Stimulated activated CD8-positive, alpha-beta memory T cell treated with anti-CD3 and anti-CD28 coated beads, Interleukin-7, amount 100 ng/mL, for 4 hours (primary cell): Measurements from ENCODE around the gene C12orf42.
"Not testable (repeated sequence)": the region's sequence is repeated elsewhere in the genome, so short reads cannot be mapped to it uniquely, and the experiment has no call there.

ENCODE experiments used
- DNase-seq, 2 donors: peaks; one replicate each; pipeline ENCODE4 v3.0.0-alpha.2; 2020; ENCODE audit warnings: low read depth in 2 of 2

The C12orf42 gene

DNA sequence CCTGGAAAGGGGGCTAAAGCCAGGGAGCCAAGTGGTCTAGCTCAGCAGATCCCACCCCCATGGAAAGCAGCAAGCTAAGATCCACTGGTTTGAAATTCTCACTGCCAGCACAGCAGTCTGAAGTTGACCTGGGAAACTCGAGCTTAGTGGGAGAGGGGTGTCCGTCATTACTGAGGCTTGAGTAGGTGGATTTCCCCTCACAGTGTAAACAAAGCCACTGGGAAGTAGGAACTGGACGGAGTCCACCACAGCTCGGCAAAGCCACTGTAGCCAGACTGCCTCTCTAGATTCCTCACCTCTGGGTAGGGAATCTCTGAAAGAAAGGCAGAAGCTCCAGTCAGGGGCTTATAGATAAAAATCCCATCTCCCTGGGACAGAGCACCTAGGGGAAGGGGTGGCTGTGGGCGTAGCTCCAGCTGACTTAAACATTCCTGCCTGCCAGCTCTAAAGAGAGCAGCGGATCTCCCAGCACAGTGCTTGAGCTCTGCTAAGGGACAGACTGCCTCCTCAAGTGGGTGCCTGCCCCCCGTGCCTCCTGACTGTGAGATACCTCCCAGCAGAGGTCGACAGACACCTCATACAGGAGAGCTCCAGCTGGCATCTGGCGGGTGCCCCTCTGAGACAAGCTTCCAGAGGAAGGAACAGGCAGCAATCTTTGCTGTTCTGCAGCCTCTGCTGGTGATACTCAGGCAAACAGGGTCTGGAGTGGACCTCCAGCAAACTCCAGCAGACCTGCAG lies 70.8 kb downstream of the C12orf42 start:
- not testable (repeated sequence) for DNase-seq

DNA sequence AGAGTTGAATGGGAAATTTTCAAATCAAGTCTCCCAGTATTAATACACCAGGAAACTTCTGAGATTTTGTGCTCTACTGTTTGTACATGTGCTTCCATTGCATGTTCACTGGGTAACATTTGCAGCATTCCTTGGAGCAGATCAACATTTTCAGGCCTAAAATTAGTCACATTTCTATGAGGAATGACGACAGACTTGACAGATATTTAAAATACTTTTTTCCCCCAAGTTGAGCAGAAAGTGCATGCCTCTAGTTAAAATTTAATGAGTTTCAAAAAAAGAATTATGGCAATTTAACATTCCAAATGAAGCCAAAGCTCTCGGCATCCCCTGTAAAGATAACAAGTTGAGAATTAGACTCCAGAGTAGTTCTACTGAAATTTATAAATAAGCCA lies 72.3 kb downstream of the C12orf42 start:
- DNase-seq, result no peak

GRCh38 chr12:103422746-103423515 lies 72.8 kb downstream of the C12orf42 start:
- no peak for DNase-seq

DNA sequence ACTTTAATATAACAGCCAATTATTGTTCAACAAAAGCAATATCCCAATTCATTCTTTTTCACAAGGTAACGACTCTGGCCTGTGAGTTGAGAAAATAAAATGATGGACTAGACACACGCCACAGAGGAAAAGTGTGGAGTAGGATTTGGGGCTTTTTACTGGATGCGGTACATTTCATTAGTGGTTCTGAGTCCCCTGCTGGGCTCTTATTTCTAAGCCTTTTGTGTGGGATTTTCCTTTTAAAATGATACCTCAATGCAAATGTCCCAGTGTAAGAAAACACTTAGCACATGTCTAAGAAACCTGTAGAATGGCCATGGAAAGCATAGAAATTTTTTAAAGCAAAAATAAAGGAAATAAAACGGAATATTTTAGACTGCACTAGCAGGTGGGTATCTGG lies 73.4 kb downstream of the C12orf42 start:
- DNase-seq, result no peak

DNA sequence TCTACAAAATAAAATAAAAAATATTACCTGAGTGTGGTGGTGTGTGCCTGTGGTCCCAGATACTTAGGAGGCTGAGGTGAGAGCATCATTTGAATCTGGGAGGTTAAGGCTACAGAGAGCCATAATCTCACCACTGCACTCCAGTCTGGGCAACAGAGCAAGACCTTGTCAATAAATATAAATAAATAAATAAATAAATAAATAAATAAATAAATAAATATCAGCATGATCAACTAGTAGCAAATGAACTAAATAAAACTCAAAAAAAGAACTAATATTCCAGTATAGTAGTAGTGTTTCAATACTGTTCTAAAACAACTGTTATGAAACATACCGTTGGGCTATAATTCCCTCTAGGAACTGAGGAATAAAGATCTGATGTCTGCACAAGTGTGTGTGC lies 74.4 kb downstream of the C12orf42 start:
- no peak for DNase-seq

DNA sequence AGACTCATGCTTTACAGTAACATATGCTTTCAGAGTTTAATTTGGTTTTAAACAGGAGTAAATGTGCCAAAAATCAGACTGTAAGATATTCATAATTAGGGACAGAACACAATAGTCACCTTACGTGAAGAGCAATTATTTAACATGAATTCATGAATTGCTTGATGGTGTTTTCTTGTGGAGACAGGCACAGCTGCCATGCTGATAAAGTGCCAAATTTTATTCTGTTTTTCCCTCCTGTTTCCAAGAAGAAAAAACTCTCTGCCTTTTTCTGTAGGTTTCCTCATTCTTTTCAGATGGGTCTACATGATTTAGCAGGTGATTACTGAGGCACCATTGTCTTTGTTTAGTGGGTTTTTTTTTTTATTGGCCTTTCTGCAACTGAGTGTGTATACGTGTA lies 80.1 kb downstream of the C12orf42 start:
- DNase-seq, result no peak

GRCh38 chr12:103401421-103401820 lies 94.3 kb downstream of the C12orf42 start:
- no peak for DNase-seq

- no peak for DNase-seq
These were observed 95.8 kb downstream of the C12orf42 start for GRCh38 chr12:103399986-103400385.

DNA sequence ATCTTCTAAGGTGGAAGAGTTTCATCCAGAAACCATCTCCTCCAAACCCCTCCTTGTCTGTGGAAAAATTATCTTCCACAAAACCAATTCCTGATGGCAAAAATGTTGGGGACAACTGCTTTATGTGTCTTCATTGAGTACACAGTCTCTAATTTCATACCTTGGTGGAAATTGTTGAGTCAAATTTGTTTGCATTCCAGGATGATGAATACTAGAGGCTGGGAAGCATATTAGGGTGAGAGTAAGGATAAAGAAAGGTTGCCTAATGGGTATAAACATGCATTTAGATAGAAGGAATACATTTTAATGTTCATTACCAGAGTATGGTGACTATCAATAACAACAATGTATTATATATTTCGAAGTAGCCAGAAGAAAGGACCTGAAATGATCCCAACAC lies 98.2 kb downstream of the C12orf42 start:
- DNase-seq, result no peak

- DNase-seq, result no peak
These were observed 103.0 kb downstream of the C12orf42 start for GRCh38 chr12:103392722-103393121.

GRCh38 chr12:103391103-103391502 lies 104.7 kb downstream of the C12orf42 start:
- DNase-seq, result no peak

GRCh38 chr12:103387385-103387784 lies 108.4 kb downstream of the C12orf42 start:
- no peak for DNase-seq

DNA sequence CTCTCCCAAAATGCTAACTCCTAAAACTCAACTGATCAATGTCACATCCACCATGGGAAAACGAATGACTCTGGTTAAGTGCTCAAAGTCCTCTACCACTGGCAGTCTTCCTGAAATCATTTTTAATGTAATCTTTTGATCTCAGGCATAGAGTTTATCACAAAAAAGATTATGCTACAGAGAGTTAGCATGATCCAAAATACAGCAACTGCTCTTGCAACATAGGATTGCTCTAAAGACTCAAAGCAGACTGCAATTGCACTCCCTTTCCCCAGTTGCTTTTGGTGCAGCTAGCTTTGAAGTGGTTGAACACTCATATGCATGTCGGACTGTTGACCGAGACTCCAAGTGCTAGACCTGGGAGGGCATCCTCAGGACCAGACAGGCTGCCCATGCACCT lies 109.3 kb downstream of the C12orf42 start:
- DNase-seq, result no peak

GRCh38 chr12:103382736-103383346 lies 112.9 kb downstream of the C12orf42 start:
- no peak for DNase-seq

DNA sequence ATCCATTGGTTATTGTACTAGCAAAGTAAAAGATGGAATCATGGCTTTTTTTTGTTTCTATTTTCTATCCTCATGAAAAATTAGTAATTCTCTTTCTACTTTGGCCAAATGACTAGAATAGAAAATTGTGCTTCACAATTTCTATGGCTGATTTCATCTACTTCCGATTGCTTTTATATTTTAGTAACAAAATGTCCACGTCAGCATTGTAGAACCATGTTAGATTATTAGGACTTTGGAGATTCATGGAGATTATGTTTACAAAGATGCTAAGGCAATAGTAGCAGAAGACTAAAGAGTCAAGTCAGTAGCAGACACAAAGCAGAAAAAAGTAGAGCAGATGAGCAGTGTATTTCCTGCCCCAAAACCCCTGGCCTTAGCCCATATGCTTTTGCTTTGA lies 113.6 kb downstream of the C12orf42 start:
- DNase-seq, result no peak

DNA sequence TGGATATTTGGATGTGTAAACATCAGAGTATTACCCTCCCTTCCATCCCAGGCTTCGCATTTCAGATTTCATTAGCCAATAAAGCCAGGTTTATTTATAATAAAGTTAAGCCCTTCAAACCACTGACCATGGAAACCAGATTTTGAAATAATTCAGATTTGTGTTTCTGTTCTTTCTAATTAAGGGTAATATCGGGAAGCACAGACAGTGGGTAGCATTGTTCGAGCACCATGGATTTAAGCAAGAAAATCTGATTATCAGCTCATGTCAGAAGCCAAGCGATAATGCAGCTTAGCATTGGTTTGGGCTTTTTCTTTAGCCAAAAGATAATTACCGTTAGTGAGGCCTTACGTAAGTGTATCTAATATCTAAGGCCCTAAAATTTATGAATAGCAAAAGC lies 116.1 kb downstream of the C12orf42 start:
- no peak for DNase-seq

GRCh38 chr12:103373088-103373523 lies 122.7 kb downstream of the C12orf42 start:
- DNase-seq, result no peak

- DNase-seq, result no peak
These were observed 125.8 kb downstream of the C12orf42 start for GRCh38 chr12:103369929-103370328.

DNA sequence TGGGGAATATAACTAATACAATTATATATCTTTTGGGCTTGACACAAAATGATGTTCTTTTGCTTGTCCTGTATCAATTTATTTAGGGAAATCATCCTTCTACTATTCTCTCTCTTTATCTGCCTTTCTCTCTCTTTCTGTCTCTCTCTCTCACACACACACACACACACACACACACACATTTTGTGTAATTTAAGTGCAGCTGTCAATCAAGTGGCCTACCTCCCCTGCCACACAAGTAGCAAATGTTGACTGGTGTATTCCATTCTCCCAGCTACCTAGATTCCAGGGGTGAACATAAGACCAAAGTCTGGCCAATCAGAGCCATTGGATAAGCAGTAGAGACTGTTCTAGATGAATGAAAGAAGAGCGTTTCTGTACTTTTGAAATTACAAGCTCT lies 127.6 kb downstream of the C12orf42 start:
- DNase-seq, result no peak

DNA sequence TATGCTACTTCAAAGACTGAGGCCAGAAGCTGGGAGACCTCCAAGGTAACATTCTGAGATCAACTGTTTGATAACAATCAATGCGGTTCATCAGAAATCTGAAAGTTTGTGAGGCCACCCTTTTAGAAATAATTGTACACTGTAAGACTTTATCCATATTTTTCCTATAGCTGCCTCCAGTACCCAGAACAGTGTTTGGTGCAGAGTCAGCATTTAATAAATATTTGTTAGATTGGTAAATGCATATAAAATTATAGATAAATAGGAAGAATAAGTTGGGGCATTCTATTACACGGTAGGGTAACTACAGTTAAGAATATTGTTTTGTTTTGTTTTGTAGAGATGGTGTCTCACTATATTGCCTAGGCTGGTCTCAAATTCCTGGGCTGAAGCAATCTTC lies 141.4 kb downstream of the C12orf42 start:
- DNase-seq, result no peak

- DNase-seq, result no peak
These were observed 141.9 kb downstream of the C12orf42 start for GRCh38 chr12:103353913-103354312.

DNA sequence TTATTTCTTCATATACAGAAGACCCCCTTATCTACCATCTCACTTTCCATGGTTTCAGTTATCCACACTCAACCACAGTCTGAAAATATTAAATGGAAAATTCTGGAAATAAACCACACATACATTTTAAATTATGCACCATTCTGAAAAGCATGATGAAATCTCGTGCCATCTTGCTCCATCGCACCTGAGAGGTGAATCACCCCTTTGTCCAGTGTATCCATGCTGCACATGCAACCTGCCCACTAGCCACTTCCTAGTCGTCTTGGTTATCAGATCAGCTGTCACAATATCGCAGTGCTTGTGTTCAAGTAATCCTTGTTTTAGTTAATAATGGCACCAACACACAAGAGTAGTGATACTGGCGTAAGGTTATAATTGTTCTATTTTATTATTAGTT lies 145.7 kb downstream of the C12orf42 start:
- no peak for DNase-seq

GRCh38 chr12:103348935-103349334 lies 146.8 kb downstream of the C12orf42 start:
- DNase-seq, result no peak
